ENCODE data around the gene CEACAM19. TPM values are rescaled to one million over a fixed set of nuclear protein-coding genes. Genes with fewer than 3 reads are reported as not detected.
A peak's percentile ranks its signal among the peaks of the same experiment; 100 is the strongest.
"Not testable (repeated sequence)": the region's sequence is repeated elsewhere in the genome, so short reads cannot be mapped to it uniquely, and the experiment has no call there.

CEACAM19 gene
- total RNA-seq, 1 donor from 2014 or later: 7.7 TPM

DNA sequence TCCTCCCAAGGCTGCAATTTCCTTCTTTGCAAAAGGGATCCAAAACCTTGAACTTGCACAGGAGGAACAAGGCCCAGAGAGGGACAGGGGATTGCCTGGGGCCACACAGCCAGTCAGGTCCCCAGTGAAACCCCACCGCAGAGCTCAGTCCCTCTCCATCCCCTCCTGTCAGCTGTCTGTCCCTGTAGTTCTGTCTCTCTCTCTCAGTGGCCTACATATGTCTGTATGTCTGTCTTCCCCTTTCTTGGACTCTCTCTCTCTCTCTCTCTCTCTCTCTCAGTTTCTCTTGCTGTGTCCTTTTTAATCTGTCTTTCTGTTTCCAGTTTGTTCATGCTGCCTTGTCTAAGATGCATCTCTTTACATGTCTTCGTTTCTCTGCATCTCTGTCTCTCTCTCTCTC is 11.5 kb downstream of the CEACAM19 start:
- H3K4me3 ChIP-seq: no peak overlapping the region
- no peaks in the 10 kb centered on the region for H3K36me3 ChIP-seq
- no peaks in the 10 kb centered on the region for H3K9me3 ChIP-seq
- intact Hi-C loops (cut with DNase I): no loop called here
- DNase-seq (no peak), ATAC-seq (no peak)
- TF ChIP-seq, protein P1, sequence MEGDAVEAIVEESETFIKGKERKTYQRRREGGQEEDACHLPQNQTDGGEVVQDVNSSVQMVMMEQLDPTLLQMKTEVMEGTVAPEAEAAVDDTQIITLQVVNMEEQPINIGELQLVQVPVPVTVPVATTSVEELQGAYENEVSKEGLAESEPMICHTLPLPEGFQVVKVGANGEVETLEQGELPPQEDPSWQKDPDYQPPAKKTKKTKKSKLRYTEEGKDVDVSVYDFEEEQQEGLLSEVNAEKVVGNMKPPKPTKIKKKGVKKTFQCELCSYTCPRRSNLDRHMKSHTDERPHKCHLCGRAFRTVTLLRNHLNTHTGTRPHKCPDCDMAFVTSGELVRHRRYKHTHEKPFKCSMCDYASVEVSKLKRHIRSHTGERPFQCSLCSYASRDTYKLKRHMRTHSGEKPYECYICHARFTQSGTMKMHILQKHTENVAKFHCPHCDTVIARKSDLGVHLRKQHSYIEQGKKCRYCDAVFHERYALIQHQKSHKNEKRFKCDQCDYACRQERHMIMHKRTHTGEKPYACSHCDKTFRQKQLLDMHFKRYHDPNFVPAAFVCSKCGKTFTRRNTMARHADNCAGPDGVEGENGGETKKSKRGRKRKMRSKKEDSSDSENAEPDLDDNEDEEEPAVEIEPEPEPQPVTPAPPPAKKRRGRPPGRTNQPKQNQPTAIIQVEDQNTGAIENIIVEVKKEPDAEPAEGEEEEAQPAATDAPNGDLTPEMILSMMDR (IDR thresholded peaks at IDR 0.05): no peak
- H3K4me1 ChIP-seq: peaks cover 30% of the 10 kb centered on the region
- no peaks in the 10 kb centered on the region for H3K27me3 ChIP-seq (ENCODE audit: low read depth)
- no peak overlapping the region for H3K27ac ChIP-seq

DNA sequence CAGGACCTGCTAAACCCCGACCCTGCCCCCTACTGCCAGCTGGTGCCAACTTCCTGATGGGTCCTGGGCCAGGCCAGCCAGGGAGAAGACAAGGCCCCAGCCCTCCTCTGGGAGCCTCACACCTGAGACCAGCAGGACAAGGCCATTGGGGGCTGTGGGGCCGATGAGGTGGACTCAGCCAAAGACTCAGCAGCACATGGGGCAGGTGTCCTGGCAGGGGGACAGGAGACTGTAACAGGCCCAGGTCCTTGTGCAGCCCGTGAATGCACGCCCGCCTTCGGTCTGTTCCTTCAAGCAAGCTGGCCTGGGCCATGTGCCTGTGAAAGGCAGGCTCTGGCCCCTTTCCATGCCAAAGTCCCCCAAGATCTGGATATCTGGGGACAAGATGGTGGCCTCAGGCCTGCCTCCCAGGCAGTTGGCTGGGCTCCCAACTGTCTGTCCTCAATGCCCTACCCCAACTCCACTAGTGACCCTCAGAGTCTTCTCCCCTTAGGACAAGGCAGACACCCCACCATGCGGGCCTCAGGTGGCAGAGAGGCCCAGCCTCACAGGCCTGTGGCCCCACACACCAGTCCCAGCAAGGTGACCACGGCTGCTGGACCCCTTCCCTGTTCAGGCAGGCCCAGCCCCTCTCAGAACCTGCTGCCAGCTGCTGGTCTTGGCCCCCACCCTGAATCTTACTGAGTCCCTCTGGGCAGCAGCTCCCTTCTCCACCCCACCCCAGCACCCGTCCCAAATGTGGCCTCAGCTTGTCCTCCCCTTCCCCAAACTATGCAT is 12.3 kb downstream of the CEACAM19 start:
- TF ChIP-seq, protein P1 (IDR thresholded peaks at IDR 0.05): no peak
- intact Hi-C loops (cut with DNase I): no loop called here
- no peaks in the 10 kb centered on the region for H3K9me3 ChIP-seq
- H3K27me3 ChIP-seq (ENCODE audit: low read depth): no peaks in the 10 kb centered on the region
- H3K27ac ChIP-seq: peak overlapping the region; percentile 73
- H3K4me3 ChIP-seq: no peak overlapping the region
- DNase-seq: no peak
- H3K36me3 ChIP-seq: no peaks in the 10 kb centered on the region
- peak in 1 of 2 donors; percentile 3 for ATAC-seq
- peaks cover 35% of the 10 kb centered on the region for H3K4me1 ChIP-seq

DNA sequence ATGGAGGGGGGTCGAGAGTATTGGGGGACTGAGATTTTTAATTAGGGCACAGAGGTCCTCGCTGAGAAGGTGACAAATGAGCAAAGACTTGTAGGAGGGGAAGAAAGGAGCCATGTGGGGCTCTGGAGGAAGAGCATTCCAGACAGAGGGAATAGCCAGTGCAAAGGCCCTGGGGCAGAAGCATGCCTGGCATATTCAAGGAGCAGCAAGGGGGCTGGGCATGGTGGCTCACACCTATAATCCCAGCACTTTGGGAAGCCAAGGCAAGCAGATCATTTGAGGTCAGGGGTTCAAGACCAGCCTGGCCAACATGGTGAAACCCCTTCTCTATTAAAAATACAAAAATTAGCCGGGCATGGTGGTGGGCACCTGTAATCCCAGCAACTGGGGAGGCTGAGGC is 13.1 kb downstream of the CEACAM19 start:
- H3K27me3 ChIP-seq (ENCODE audit: low read depth); H3K36me3 ChIP-seq; H3K9me3 ChIP-seq; intact Hi-C loops (cut with DNase I); H3K4me3 ChIP-seq; DNase-seq; ATAC-seq: not testable (repeated sequence)
- Histone ChIP-seq H3K27ac (peak overlapping the region; percentile 73), H3K4me1 (peaks cover 40% of the 10 kb centered on the region)

DNA sequence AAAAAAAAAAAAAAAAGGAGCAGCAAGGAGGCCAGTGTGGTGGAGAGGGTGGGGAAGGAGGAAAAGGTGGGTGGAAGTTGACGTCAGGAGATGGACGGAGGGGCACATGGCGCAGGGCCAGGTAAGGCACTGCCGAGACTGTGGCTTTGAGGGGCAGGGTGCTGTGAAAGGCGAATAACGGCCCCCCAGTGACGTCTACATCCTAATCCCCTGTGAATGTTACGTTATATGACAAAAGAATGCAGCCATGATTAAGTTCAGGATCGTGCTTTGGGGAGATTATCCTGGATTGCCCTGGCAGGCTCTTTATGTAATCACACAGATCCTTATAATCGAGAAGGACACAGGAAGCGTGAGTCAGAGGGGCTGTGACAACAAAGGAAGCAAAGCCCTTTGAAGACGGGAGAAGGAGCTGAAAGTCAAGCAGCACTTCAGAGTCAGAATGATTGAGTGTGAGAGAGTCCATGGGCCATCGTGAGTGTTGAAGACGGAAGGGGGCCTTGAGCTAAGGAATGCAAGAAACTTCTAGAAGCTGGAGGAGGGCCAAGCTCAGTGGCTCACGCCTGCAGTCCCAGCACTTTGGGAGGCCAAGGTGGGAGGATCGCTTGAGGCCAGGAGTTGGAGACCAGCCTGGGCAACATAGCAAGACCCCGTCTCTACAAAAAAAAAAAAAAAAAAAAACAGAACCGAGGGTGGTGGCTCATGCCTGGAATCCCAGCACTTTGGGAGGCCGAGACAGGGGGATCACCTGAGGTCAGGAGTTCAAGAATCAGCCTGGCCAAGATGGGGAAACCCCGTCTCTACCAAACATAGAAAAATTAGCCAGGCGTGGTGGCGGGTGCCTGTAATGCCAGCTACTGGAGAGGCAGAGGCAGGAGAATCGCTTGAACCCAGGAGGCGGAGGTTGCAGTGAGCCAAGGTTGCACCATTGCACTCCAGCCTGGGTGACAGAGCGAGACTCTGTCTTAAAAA is 13.9 kb downstream of the CEACAM19 start:
- peak; percentile 71 to 75 for ATAC-seq
- Histone ChIP-seq H3K27ac (peak overlapping the region; percentile 73), H3K4me1 (peaks cover 47% of the 10 kb centered on the region), H3K27me3 (ENCODE audit: low read depth) (no peaks in the 10 kb centered on the region), H3K4me3 (no peak overlapping the region), H3K9me3 (no peaks in the 10 kb centered on the region), H3K36me3 (no peaks in the 10 kb centered on the region)
- intact Hi-C loops (cut with DNase I): no loop called here
- TF ChIP-seq, protein P1 (IDR thresholded peaks at IDR 0.05): no peak
- DNase-seq: no peak

DNA sequence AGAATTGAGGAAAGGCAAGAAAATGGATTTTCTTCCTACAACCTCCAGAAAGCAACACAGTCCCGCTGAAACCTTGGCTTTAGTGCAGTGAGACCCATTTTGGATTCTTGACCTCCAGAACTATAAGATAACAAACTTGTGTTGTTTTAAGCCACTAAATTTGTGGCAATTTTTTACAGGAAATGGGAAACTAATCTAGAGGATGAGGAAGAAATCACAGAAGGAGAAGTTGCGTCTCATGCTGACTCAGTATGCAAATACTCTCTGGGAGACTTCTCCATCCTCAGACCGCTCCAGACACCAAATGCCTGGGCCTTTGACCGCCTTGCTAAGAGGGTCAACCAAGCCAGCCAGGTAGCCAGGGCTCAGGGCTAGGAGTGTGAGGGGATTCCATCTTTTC is 14.6 kb downstream of the CEACAM19 start:
- H3K4me3 ChIP-seq: no peak overlapping the region
- ATAC-seq: peak; percentile 39 to 62
- H3K27ac ChIP-seq: peak overlapping the region; percentile 73
- H3K9me3 ChIP-seq: no peaks in the 10 kb centered on the region
- no peaks in the 10 kb centered on the region for H3K36me3 ChIP-seq
- intact Hi-C loops (cut with DNase I): no loop called here
- no peak for DNase-seq
- peaks cover 48% of the 10 kb centered on the region for H3K4me1 ChIP-seq
- TF ChIP-seq, protein P1 (IDR thresholded peaks at IDR 0.05): no peak
- no peaks in the 10 kb centered on the region for H3K27me3 ChIP-seq (ENCODE audit: low read depth)

All from lower lobe of right lung (tissue), 2 donors.